GM21529 (cell line): Measurements from ENCODE around the gene HIVEP3.

Experiments
- ATAC-seq: cut with Tn5 transposase; IDR thresholded peaks from one replicate; pipeline ENCODE4 v1.9.1; 2021; ENCODE audit not compliant: unreplicated experiment

Gene HIVEP3

DNA sequence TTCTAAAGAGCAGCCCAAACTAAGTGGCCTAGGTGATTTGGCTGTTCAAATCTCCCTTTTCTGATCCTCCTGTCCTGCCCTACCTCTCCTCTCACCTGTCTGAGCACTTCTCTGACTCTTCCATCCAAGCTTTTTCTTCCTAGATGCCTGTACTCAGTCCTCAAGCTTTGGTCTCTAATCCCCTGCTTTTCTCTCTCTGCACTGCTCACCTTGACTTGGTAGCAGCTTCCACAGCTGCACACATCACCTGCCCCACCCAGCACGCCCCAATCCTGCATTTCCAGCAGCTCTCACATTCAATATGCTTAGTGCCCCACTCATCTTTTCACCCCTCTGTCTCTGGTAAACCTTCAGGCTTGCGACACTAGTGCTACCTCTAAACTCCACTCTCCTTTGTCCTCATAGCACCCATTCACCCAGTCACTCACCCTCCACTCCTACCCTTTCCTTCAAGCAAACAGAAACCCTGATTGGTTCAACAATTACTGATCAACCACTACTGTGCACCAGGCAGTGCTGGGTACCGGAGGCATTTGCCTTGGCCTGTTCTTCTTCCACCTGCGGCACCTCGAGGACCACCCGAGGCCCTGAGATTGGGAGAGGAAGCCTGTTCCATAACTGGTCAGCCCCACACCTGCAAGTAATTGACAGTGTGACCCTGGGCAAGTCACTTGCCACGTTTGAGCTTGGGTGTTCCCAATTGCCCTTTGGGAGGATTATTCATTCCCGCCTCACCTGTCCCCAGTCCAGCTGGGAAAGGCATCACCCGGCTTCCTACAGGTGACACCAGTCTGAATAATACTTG, 298.2 kb downstream of the HIVEP3 start:
- no peak for ATAC-seq

DNA sequence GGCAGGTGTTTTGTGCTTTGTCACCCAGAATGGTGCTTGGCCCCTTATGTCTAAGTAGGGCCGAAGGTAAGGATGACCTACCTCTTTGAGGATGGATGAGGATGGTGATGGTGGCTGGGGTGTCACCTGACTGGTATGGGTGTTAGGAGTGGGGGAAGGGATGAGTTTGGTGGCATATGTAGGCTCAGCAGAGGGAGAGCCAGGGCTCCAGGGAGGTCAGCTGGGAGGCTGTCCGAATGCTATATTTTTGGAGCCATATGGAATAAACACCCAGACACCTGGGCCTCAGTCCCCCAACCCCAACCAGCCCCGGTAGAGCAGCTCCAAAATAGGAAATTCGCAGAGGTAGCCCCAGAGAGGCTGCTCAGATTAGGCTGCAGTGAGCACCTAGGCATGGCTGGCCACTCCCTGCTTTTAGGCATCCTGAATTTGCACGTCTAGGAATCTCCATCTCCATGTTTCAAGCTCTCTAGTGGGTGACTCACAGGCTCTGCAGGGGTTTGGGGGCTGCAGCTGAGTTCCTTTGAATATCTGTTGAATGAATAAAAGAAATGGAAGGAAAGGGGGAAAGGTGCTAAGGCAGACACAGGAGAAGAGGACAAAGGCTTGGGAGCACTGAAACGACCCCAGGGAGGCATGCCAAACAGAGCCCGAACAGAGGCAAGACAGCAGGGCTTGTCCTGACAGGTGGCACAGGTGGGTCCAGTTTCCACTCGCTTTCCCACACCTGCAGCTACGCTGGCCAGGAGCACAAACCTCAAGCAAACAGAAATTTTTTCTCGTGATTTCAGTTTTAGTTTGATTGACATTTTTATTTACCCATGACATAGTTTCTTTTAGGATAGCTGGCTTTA, 299.0 kb downstream of the HIVEP3 start:
- ATAC-seq: no peak

DNA sequence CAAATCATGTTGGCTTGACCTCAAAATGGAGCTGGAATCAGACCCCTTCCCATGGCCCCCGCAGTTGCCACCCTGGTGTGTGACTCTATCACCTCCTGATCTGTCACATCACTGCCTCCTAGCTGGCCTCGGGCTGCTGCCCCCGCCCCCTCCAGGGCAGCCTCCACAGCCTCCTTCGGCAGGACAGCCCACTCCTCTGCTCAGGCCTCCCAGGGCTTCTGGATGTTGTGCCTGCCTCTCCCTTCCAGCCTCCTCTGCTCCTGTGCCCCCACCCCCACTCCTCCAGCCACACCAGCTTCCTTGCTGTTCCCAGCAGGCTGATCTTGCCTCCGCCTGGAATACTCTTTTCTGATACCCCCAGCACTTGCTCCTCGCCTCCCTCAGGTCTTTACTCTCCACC, 299.9 kb downstream of the HIVEP3 start:
- ATAC-seq: no peak

DNA sequence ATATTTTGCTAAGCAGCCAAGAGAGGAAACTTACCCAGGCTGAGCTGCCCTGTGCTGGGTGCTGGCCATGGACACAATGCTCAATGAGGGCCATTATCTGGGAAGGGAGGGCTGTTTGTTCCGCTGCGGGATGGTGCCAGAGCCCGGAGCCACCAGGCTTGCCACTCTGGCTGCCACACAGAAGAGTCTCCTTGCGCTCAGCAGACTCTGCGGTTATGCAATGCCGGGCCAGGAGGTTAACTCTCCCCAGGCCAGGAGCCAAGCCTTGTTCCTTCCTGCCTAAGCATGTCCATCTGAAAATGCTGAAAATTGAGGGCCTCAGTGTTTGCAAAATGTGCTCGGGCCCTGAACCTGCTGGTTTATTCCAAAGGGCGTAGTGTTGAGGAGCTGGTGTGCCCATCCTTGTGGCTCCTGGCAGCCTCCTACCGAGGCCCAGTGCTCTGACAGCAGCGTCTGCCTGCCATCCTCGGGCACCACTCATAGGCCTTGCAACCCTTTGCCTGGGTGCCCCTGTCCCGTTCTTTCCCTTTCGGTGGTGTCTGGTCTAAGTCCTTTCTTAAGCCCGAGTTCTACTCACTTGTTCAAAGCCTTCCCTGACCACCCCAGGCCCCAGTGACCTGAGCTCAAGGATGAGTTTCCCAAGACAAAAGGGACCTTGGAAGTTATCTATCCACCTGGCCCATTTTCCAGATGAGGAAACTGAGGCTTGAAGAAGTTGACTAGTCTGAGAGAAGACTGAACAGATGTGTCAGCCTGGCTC, 300.5 kb downstream of the HIVEP3 start:
- ATAC-seq: no peak

DNA sequence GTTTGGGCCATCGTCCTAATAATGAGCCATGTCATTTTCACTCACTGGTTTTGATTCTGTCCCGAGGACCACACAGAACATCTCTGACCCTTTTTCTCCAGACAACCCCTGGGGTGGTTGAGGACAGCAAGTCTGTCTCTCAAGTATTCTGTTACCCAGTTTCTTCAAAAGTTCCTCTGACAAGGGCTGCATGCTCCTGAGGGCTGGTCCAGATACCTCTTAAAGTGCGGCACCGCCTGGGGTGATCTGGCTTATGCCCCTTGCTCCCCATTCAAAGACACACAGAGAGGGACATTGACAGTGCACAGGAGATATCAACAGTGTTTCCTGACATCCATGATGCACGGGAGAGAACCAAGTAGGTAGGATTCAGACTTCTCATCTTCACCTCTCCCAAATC, 301.4 kb downstream of the HIVEP3 start:
- ATAC-seq: no peak

DNA sequence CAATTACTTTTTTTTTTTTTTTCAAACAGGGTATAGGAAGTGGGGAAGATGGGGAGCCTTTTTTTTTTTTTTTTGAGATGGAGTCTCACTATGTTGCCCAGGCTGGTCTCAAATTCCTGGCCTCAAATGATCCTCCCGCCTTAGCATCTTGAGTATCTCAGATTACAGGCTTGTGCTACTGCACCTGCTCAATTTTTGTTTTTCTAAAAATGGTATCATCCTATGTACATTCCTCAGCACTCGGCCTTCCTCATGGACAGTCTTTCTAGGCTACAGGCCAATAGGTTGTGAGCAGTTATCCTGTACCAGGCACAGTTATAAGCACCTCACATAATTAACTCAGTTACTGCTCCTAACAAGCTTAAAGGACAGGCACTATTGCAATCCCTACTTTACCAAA, 302.2 kb downstream of the HIVEP3 start:
- no peak for ATAC-seq

DNA sequence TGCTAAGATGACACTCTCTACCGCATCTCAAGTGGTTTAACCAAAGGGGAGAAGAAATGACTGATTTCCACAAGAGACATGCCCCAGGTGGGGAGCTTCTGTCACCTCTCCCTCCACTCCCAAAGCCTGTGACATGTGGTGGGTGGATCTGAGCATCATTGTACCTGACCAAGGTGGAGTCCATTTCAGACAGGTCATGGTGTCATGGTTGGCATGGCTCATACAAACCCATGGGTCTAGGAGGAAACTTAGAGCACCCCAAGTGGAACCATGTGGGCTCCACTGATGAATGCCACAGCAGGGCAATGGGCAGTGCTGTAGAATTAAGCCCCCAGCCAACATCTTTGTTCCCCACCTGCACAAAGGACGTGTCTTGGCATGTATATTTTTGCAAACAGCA, 302.7 kb downstream of the HIVEP3 start:
- no peak for ATAC-seq

DNA sequence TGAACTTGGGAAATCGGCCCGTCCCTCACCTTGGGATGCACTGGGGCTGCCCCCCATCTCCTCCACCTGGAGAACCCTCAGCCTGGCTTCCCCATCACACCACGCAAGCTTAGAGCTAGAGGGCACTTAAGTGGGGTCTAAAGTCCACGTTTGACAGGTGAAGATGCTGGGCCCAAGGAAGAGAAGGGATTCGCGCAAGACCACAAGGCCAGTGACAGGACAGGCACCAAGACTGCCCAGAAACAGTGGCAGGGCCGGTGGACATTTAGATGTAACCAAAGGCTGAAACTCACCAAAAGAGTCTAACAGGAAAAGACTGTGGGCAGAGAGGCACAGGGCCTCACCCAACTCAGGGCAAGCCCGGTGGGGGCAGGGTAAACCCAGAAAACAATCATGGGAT, 303.4 kb downstream of the HIVEP3 start:
- no peak for ATAC-seq

DNA sequence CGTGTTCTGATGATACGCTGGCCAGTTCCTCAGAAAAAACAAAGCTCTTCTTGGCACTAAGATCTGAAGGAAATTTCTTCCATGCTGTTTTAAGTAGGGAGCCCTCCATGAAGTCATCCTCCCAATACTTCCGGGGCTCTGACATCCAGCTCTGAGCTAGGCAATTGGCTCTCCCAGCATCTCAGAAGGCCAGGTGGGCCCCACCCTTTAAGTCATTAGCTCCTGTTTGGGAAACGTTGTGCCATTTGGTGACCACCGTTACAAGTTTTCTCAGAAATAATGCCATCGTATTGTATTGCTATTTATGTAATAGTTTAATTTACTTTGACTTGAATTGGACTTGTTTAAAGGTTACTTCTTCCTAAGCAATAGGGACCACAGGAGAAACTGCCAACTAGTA, 303.9 kb downstream of the HIVEP3 start:
- ATAC-seq: no peak

DNA sequence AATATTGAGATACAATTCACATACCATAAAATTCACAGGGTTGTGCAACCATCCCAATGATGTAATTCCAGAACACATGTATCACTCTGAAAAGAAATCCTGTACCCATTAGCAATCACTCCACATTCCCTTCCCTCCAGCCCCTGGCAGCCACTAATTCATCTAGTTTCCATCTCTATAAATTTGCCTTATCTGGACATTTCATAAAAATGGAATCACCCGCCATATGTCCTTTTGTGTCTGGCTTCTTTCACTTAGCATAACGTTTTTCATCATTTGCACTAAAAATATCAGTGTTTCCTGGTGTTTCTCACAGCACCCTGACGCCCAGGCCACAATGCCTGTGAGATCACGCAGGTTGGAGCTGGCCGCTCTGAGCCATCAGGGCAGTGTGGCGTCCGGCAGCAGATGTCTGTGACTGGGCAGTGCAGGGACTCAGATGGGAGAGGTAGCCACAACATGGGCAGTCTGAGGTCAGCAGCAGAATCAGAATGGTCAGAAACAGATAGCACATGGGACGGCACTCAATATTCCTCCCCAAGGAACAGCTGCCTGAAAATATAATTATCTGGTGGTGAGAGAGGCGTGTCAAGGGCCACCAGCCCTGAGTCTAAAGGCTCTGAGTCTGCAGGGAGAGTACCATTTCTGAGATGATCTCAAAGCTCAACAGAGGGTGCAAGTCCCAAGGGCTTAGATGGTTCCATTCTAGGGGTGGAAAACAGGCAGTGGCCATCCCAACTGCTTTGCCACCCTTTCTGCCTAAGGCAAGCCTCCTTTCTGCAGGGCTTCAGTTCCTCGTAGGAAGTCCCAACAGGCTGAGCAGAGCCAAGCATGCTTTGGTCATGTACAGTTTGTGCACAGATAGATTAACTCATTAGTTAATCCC, 304.8 kb downstream of the HIVEP3 start:
- ATAC-seq: no peak

DNA sequence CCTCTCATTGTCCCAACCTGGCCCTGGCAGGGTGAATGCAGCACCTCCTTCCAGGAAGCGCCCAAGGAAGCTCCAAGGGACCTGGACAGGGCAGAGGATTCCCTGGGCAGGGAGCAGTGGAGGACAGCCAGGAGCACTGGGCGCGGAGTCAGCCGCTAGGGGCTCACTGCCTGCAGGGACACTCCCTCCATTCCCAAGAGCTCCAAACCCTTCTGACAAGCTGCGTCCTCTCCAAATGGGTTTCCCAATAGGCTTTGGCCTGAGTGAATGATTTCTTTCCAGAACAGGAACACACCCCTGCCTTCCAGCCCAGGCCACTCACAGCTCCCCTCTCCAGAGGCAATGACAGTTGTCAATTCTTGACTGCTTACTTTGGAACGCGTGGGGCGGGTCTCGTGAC, 305.8 kb downstream of the HIVEP3 start:
- no peak for ATAC-seq

DNA sequence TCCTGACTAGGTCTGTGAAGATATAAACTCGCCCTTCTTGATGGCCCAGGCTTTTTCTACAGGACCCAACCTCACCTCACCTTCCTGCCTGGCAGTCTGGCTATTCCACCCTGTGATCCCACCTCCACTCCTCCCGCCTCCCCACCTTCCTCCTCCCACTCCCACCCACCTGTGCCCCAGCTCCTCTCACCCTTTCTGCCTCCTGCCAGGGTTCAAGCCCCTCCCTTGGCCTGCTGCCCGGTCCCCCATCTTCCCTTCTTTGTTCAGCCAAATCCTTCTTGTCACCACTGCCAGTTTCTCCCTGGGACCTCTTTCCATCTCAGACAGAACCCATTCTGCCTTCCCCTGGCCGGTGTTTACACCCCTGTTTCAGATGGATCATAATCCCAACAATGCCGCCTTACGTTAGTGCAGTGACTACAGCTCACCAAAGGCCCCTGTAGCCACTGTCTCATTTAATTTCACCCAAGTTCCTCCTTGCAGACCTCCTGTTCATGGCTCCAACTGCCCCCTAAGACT, 306.7 kb downstream of the HIVEP3 start:
- no peak for ATAC-seq

DNA sequence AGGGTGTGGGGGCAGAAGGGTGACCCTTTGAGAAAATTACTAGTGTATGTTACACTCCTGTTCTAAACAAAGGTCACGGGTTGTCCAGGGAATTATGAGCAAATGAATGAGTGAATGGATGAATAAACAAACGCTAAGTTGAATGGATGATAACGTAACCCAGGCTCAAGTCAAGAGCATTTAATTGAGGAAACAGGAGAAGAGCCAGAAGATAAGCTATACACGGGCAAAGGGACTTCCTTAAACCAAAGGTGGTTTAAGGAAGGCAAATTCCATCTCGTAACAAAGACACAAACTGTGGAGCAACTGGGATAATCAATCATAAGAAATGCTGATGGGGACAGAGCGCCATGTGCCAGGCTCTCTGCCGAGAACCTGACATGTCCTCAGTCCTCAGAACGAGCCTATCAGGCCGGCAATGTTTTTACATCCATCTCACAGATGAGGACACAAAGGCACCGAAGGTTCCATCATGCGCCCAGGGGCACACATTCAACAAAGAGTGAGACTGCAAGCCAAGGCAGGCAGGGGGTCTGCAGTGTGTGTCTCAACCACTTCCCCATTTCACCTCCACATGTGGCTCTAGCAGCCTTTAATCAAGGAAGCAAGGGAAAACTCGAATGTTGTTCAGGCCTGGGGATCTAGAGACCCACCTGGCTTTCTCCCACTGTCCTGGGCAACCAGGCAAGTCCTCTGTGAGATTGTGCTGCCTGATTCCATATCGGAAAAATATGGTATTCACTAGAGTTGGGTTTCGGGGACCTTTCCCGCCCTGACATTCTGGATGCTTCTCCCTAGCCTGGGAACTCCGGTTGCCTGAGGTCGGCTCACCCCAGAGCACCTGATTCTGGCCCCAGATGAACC, 307.4 kb downstream of the HIVEP3 start:
- no peak for ATAC-seq

DNA sequence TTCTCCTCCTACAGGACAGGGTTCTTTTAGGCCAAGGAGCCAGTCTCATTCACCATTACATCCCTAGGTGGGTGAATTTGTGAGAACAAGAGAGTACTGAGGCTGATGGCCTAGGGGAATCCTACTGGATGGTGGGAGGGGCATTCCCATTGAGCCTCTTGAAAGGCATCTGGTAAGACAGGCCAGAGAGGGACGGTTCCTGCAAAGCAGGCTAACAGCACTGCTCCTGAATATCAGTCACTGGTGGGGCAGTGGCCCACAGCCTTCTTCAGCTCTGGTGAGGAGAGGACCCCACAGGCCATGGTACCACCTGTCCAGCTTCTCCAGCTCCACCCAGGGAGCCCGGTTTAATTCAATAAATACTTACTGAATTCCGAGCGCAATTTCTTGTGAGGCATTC, 308.4 kb downstream of the HIVEP3 start:
- no peak for ATAC-seq

DNA sequence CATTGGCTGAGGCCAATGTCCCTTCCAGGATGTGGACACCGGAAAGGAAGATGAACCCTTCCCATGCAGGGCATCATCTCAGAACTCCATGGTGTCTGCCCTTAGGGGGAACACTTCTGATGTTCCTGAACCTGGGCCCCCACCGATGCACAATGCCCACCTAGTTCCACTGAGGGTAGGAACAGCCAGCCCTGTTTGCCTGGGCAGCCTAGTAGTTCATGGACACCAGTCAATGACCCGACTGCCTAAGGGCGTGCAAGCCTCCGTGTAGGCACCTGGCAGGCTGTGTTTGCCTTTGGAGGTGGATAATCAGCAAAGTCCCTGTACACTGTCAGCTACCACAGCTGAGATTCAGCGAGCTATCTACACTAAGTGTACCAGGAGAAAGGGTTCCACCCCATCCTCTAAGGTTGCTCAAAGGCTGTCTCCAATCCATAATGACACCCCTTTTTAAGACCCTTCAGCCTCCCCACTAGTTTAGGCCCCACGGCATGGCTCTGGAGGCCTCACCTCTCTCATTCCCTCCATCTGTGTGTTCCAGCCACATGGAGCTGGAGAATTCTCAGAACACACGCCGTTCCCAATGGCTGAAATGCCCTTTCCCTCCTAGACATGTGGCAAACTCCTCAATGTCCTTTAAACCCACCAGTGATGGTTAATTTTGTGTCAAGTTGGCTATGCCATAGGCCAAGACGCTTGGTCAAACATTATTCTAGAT, 309.4 kb downstream of the HIVEP3 start:
- ATAC-seq: no peak

DNA sequence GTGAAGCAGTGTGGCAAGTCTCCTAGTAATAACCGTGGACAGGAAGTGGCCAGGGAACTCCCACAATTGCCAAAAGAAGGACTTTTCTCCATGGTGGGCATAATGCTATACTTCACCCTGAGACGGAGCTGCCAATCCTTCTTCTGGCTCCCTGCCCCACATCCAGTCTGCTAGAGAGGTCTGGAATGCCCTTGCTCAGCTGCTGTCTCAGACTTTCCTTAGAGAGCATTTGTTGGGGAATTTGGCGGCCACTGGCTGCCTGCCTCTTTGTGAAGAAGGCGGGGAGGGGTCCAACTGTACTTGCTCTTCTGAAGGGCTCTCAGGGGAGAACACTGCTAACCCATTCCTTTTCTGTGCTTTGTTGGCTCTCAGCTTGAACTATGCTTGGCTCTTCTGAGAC, 310.5 kb downstream of the HIVEP3 start:
- no peak for ATAC-seq

DNA sequence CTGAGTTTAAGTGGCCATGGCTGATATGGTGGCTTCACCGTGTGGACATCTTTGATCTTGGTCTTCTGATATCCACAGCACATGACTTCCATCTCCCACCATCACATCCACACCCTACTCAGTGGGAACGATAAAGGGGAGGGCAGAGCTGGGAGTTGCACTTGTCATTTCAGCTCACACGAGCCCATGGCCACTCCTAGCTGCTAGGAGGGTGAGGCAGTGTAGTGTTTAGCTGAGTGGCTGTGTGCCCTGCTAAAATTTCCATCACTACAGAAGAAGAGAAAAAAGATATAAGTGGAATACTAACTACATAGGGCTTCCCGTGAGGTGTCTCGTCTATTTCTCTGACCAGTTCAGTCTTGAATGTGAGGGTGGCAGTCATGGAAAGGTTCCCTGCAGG, 310.9 kb downstream of the HIVEP3 start:
- ATAC-seq: no peak

DNA sequence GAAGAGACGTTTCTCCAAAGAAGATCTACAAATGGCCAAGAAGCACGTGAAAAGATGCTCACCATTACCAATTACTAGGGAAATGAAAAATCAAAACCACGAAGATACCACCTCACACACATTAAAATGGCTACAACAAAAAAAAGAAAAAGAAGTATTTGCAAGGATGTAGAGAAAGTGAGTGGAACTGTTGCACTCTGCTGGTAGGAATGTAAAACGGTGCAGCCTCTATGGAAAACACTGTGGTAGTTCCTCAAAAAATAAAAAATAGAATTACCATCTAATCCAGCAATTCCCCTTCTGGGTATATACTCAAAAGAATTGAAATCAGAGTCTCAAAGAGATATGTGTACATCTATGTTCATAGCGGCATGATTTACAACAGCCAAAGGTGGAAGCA, 318.8 kb downstream of the HIVEP3 start:
- ATAC-seq: no peak

DNA sequence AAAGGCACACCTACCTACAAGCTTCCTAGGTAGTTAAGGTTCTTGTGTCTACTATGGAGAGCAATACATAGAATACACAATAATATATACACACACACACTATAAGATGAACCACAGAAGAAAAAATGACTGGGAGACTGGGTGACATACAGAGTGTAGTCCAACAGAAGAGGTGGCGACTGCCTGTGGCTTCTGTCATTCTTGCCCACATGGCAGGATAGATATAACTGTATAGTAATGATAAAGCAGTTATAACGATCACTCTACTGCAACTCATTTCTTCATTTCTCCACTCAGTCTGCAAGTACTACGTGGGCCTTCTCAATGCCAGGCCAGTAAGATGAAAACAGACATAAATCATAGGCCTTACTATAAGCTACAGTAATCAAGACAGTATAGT, 320.4 kb downstream of the HIVEP3 start:
- ATAC-seq: no peak
